Measurements from ENCODE around the gene NISCH.

The NISCH gene

GRCh38 chr3:52441772-52442332 is 13.6 kb upstream of the NISCH start:
- Histone ChIP-seq H4K20me1 (ENCODE audit: insufficient read depth, low read length) (no peaks in the 10 kb centered on the region), H3K4me2 (ENCODE audit: low read length) (no peak overlapping the region), H3K27ac (ENCODE audit: low read length) (no peak overlapping the region), H3K9me3 (ENCODE audit: insufficient read depth, low read length) (no peaks in the 10 kb centered on the region), H3K79me2 (ENCODE audit: low read length) (no peaks in the 10 kb centered on the region), H3K4me1 (ENCODE audit: low read length) (peaks cover 21% of the 10 kb centered on the region), H3K9ac (ENCODE audit: low read length) (no peak overlapping the region), H3K27me3 (ENCODE audit: low read depth, low read length) (no peaks in the 10 kb centered on the region), H2AFZ (ENCODE audit: low read depth, low read length) (no peak overlapping the region), H3K4me3 (ENCODE audit: low read length) (no peak overlapping the region), H3K36me3 (replicated peaks; ENCODE audit: low read depth, low read length) (no peaks in the 10 kb centered on the region)
- TF ChIP-seq CTCF (IDR thresholded peaks at IDR 0.05; ENCODE audit: low read depth, low read length) (no peak), EZH2phosphoT487 (IDR thresholded peaks at IDR 0.05; ENCODE audit: low read depth) (no peak)

- H3K9ac ChIP-seq (ENCODE audit: low read length), result no peak overlapping the region
- no peaks in the 10 kb centered on the region for H3K27me3 ChIP-seq (ENCODE audit: low read depth, low read length)
- TF ChIP-seq CTCF (IDR thresholded peaks at IDR 0.05; ENCODE audit: low read depth, low read length) (no peak), EZH2phosphoT487 (IDR thresholded peaks at IDR 0.05; ENCODE audit: low read depth) (no peak)
- H2AFZ ChIP-seq (ENCODE audit: low read depth, low read length), result no peak overlapping the region
- no peaks in the 10 kb centered on the region for H3K36me3 ChIP-seq (replicated peaks; ENCODE audit: low read depth, low read length)
- peaks cover 22% of the 10 kb centered on the region for H3K4me1 ChIP-seq (ENCODE audit: low read length)
- no peak overlapping the region for H3K4me2 ChIP-seq (ENCODE audit: low read length)
- H4K20me1 ChIP-seq (ENCODE audit: insufficient read depth, low read length), result no peaks in the 10 kb centered on the region
- H3K4me3 ChIP-seq (ENCODE audit: low read length), result no peak overlapping the region
- no peaks in the 10 kb centered on the region for H3K9me3 ChIP-seq (ENCODE audit: insufficient read depth, low read length)
- no peaks in the 10 kb centered on the region for H3K79me2 ChIP-seq (ENCODE audit: low read length)
- no peak overlapping the region for H3K27ac ChIP-seq (ENCODE audit: low read length)
These were observed 12.8 kb upstream of the NISCH start for GRCh38 chr3:52442409-52443267.

GRCh38 chr3:52443268-52443610 is 12.2 kb upstream of the NISCH start:
- Histone ChIP-seq H3K27ac (ENCODE audit: low read length) (no peak overlapping the region), H3K4me1 (ENCODE audit: low read length) (peaks cover 22% of the 10 kb centered on the region), H3K27me3 (ENCODE audit: low read depth, low read length) (no peaks in the 10 kb centered on the region), H4K20me1 (ENCODE audit: insufficient read depth, low read length) (no peaks in the 10 kb centered on the region), H3K79me2 (ENCODE audit: low read length) (no peaks in the 10 kb centered on the region), H3K9me3 (ENCODE audit: insufficient read depth, low read length) (no peaks in the 10 kb centered on the region), H3K9ac (ENCODE audit: low read length) (no peak overlapping the region), H3K4me2 (ENCODE audit: low read length) (no peak overlapping the region), H3K36me3 (replicated peaks; ENCODE audit: low read depth, low read length) (no peaks in the 10 kb centered on the region), H2AFZ (ENCODE audit: low read depth, low read length) (no peak overlapping the region), H3K4me3 (ENCODE audit: low read length) (no peak overlapping the region)
- TF ChIP-seq CTCF (IDR thresholded peaks at IDR 0.05; ENCODE audit: low read depth, low read length) (no peak), EZH2phosphoT487 (IDR thresholded peaks at IDR 0.05; ENCODE audit: low read depth) (no peak)

GRCh38 chr3:52443791-52444687 is 11.4 kb upstream of the NISCH start:
- Histone ChIP-seq H3K4me3 (ENCODE audit: low read length) (peak overlapping the region; percentile 59), H3K4me1 (ENCODE audit: low read length) (peaks cover 22% of the 10 kb centered on the region), H4K20me1 (ENCODE audit: insufficient read depth, low read length) (no peaks in the 10 kb centered on the region), H3K27ac (ENCODE audit: low read length) (no peak overlapping the region), H3K79me2 (ENCODE audit: low read length) (no peaks in the 10 kb centered on the region), H3K27me3 (ENCODE audit: low read depth, low read length) (no peaks in the 10 kb centered on the region), H3K4me2 (ENCODE audit: low read length) (peak overlapping the region; percentile 79), H2AFZ (ENCODE audit: low read depth, low read length) (no peak overlapping the region), H3K9ac (ENCODE audit: low read length) (no peak overlapping the region), H3K9me3 (ENCODE audit: insufficient read depth, low read length) (no peaks in the 10 kb centered on the region), H3K36me3 (replicated peaks; ENCODE audit: low read depth, low read length) (no peaks in the 10 kb centered on the region)
- TF ChIP-seq CTCF (IDR thresholded peaks at IDR 0.05; ENCODE audit: low read depth, low read length) (no peak), EZH2phosphoT487 (IDR thresholded peaks at IDR 0.05; ENCODE audit: low read depth) (no peak)

Data from OCI-LY3 (cell line).